B cell (primary cell): Measurements from ENCODE around the gene ASCL5. TPM values are rescaled to one million over a fixed set of nuclear protein-coding genes. Genes with fewer than 3 reads are reported as not detected.

ENCODE experiments used
- ATAC-seq: fragments of 200-7000 bp; cut with Tn5 transposase; one replicate; pipeline ENCODE4 v1.10.0; 2021; ENCODE audit warnings: low read depth, mild to moderate bottlenecking, moderate number of reproducible peaks, moderate library complexity
- CTCF ChIA-PET: fragments of 350-600 bp; sonication (Branson Sonifier 250); formaldehyde crosslinking; loops from one replicate; lab custom pipeline; 2021; ENCODE audit warnings: antibody characterized with exemption, inconsistent platforms; lab: Charles Lee
- POLR2A ChIA-PET: fragments of 350-600 bp; sonication (Branson Sonifier 250); formaldehyde crosslinking; loops from one replicate; lab custom pipeline; 2021; ENCODE audit warnings: antibody characterized with exemption; lab: Charles Lee
- DNase-seq: peaks from one replicate; pipeline ENCODE4 v3.0.0; 2013
- H2AFZ ChIP-seq: 2 replicates; pipeline ENCODE4 v1.6.1; 2012; ENCODE audit warnings: mild to moderate bottlenecking, low read depth, low read length; ENCODE audit not compliant: insufficient read depth, poor library complexity, severe bottlenecking
- H3K27ac ChIP-seq, 2 donors: 1 replicate in 1 of 2; 2 replicates in 1 of 2; pipeline ENCODE4 v1.5.1; 2012 to 2013; ENCODE audit warnings: low read length in 2 of 2, mild to moderate bottlenecking in 2 of 2, moderate library complexity in 1 of 2
- H3K27me3 ChIP-seq, 4 experiments: fragments of 200-600 bp in 1 of 4; sonication (generic) in 1 of 4; replicated peaks in 1 of 4; 1 replicate in 2 of 4; 2 replicates in 2 of 4; pipeline versions ENCODE4 v1.6.1 to v1.7.0; 2013 to 2016; ENCODE audit warnings: low read length in 3 of 4, mild to moderate bottlenecking in 2 of 4, mixed read lengths in 1 of 4, moderate library complexity in 1 of 4; ENCODE audit not compliant: insufficient read depth in 4 of 4, control insufficient read depth in 3 of 4; ENCODE audit errors: control extremely low read depth in 1 of 4
- H3K36me3 ChIP-seq, 2 experiments: replicated peaks in 1 of 2; 1 replicate in 1 of 2; 2 replicates in 1 of 2; pipeline versions ENCODE4 v1.6.1 to v1.7.1; 2013; ENCODE audit warnings: low read length in 1 of 2; ENCODE audit not compliant: insufficient read depth in 2 of 2, control insufficient read depth in 1 of 2; ENCODE audit errors: control extremely low read depth in 1 of 2, extremely low read depth in 1 of 2
- H3K4me1 ChIP-seq, 2 donors: fragments of 200-600 bp in 1 of 2; sonication (generic) in 1 of 2; 1 replicate in 1 of 2; 2 replicates in 1 of 2; pipeline versions ENCODE4 v1.5.1 to v1.6.1; 2013 to 2017; ENCODE audit warnings: low read length in 2 of 2; ENCODE audit not compliant: control insufficient read depth in 2 of 2, insufficient read depth in 2 of 2
- H3K4me2 ChIP-seq: replicated peaks from 2 replicates; pipeline ENCODE3; 2012; ENCODE audit warnings: mild to moderate bottlenecking, low read depth, low read length; ENCODE audit not compliant: poor library complexity, severe bottlenecking
- H3K4me3 ChIP-seq, 5 experiments: fragments of 200-600 bp in 1 of 5; sonication (generic) in 1 of 5; 1 replicate in 3 of 5; 2 replicates in 2 of 5; pipeline versions ENCODE4 v1.5.1 to v1.7.0; 2011 to 2016; ENCODE audit warnings: low read length in 4 of 5, mild to moderate bottlenecking in 4 of 5, low read depth in 2 of 5, control low read depth in 1 of 5, moderate library complexity in 1 of 5; ENCODE audit not compliant: insufficient read depth in 1 of 5; ENCODE audit errors: control extremely low read depth in 1 of 5, extremely low read depth in 1 of 5
- H3K79me2 ChIP-seq: fragments of 200-600 bp; sonication (generic); one replicate; pipeline ENCODE4 v1.6.0; 2016; ENCODE audit warnings: low read length; ENCODE audit not compliant: control insufficient read depth, insufficient read depth
- H3K9ac ChIP-seq: fragments of 200-600 bp; sonication (generic); 2 replicates; pipeline ENCODE4 v1.6.1; 2017; ENCODE audit warnings: mild to moderate bottlenecking, low read length, moderate library complexity
- H3K9me3 ChIP-seq, 3 donors: one replicate each; pipeline versions ENCODE4 v1.6.1 to v1.7.1; 2013; ENCODE audit warnings: low read length in 2 of 3; ENCODE audit not compliant: control insufficient read depth in 2 of 3, insufficient read depth in 1 of 3; ENCODE audit errors: control extremely low read depth in 1 of 3
- H4K20me1 ChIP-seq: 2 replicates; pipeline ENCODE4 v1.6.0; 2012; ENCODE audit warnings: mild to moderate bottlenecking, low read length; ENCODE audit not compliant: insufficient read depth, control insufficient read depth, poor library complexity, severe bottlenecking
- H3K27ac Mint-ChIP-seq: one replicate; pipeline ENCODE4 v1.8.0; 2021; ENCODE audit warnings: mixed read lengths
- H3K27me3 Mint-ChIP-seq: one replicate; pipeline ENCODE4 v1.8.0; 2021; ENCODE audit warnings: mixed read lengths
- H3K4me1 Mint-ChIP-seq: one replicate; pipeline ENCODE4 v1.8.0; 2021; ENCODE audit warnings: mixed read lengths
- H3K4me3 Mint-ChIP-seq: one replicate; pipeline ENCODE4 v1.8.0; 2021; ENCODE audit warnings: mixed read lengths
- H3K9me3 Mint-ChIP-seq: one replicate; pipeline ENCODE4 v1.8.0; 2022; ENCODE audit warnings: mixed read lengths; ENCODE audit not compliant: insufficient read depth
- CTCF ChIP-seq: fragments of 200-600 bp; IDR thresholded peaks from one replicate; pipeline ENCODE4 v1.8.0; 2022; ENCODE audit warnings: antibody characterized with exemption, mild to moderate bottlenecking
- EZH2 ChIP-seq: IDR thresholded peaks from 2 replicates; pipeline ENCODE4 v1.6.1; 2012; ENCODE audit warnings: borderline replicate concordance, low read depth, mild to moderate bottlenecking, moderate library complexity, low read length; ENCODE audit not compliant: insufficient read depth, poor library complexity, severe bottlenecking
- WGBS: methylation state at CpG from one replicate; pipeline ENCODE4 v1.1.5; 2013; ENCODE audit warnings: missing lambda C conversion rate; ENCODE audit not compliant: insufficient coverage; 5-methylcytosine and 5-hydroxymethylcytosine counted together
- intact Hi-C: fragments of 100-400 bp; cut with micrococcal nuclease; formaldehyde crosslinking; loops from one replicate; pipeline ENCODE4 v1.10.0; 2022
- polyA plus RNA-seq: library from polyadenylated mRNA; depleted of rRNA; stranded (reverse); fragments of >200 nt; gene quantifications from 2 replicates; pipeline ENCODE4 v1.2.3, GENCODE V29; 2012
- total RNA-seq, 2 donors: library from RNA; stranded (reverse); fragments of 120-200 nt in 1 of 2; gene quantifications; 1 replicate in 1 of 2; 2 replicates in 1 of 2; pipeline versions ENCODE4 v1.2.3 to v1.2.4, GENCODE V29; 2013 to 2022

The ASCL5 gene
- total and polyA plus RNA-seq, 2 donors (not counting 1 experiment from before 2014, with no cell fraction given) = not detected

- Histone ChIP-seq H3K36me3 (no peaks in the 10 kb centered on the region), H3K4me3 (no peak overlapping the region), H3K9ac (no peak overlapping the region), H3K27me3 (peaks cover 0 to 3% (median 0%) of the 10 kb centered on the region in 4 experiments), H3K9me3 (no peaks in the 10 kb centered on the region), H3K4me1 (no peaks in the 10 kb centered on the region), H2AFZ (no peak overlapping the region), H3K4me2 (no peak overlapping the region), H4K20me1 (no peaks in the 10 kb centered on the region), H3K79me2 (no peaks in the 10 kb centered on the region), H3K27ac (no peak overlapping the region)
- WGBS = 100% methylated on average over 1 of the region's 3 CpGs
- H3K27ac Mint-ChIP-seq = no peak overlapping the region
- no peaks in the 10 kb centered on the region for H3K4me1 Mint-ChIP-seq
- no peak overlapping the region for H3K4me3 Mint-ChIP-seq
- no peaks in the 10 kb centered on the region for H3K9me3 Mint-ChIP-seq
- ATAC-seq (no peak), DNase-seq (no peak)
- intact Hi-C loops = no loop called here
- H3K27me3 Mint-ChIP-seq = peaks cover 7% of the 10 kb centered on the region
- POLR2A ChIA-PET = no interaction called here
- CTCF ChIA-PET = no interaction called here
- TF ChIP-seq CTCF (no peak), EZH2 (no peak)
Measured at GRCh38 chr1:201092738-201093137, 34.2 kb downstream of the ASCL5 start.

- TF ChIP-seq CTCF (no peak), EZH2 (no peak)
- DNase-seq (no peak), ATAC-seq (no peak)
- H3K4me3 Mint-ChIP-seq = no peak overlapping the region
- no peak overlapping the region for H3K4me3 ChIP-seq
- H3K27me3 Mint-ChIP-seq = peaks cover 16% of the 10 kb centered on the region
- no peaks in the 10 kb centered on the region for H3K9me3 ChIP-seq
- H3K27ac Mint-ChIP-seq = no peak overlapping the region
- no peak overlapping the region for H3K9ac ChIP-seq
- WGBS = 83% methylated on average over 2 of the region's 4 CpGs
- ChIA-PET POLR2A (no interaction called here), CTCF (interaction anchor here (0.9 kb wide), 1 partner anchor 112 kb away, joined by 3 read pairs; no protein-coding TSS in a partner anchor)
- H4K20me1 ChIP-seq = no peaks in the 10 kb centered on the region
- no peaks in the 10 kb centered on the region for H3K4me1 Mint-ChIP-seq
- H3K9me3 Mint-ChIP-seq = no peaks in the 10 kb centered on the region
- H3K4me1 ChIP-seq = no peaks in the 10 kb centered on the region
- H3K4me2 ChIP-seq = no peak overlapping the region
- no peak overlapping the region for H2AFZ ChIP-seq
- H3K27me3 ChIP-seq = peaks cover 0 to 3% (median 1%) of the 10 kb centered on the region in 4 experiments
- intact Hi-C loops = no loop called here
- H3K27ac ChIP-seq = no peak overlapping the region
- no peaks in the 10 kb centered on the region for H3K79me2 ChIP-seq
- H3K36me3 ChIP-seq = no peaks in the 10 kb centered on the region
Measured at GRCh38 chr1:201091256-201091655, 35.7 kb downstream of the ASCL5 start.
